ENCODE measurements around the gene PRKCA.

Gene PRKCA

DNA sequence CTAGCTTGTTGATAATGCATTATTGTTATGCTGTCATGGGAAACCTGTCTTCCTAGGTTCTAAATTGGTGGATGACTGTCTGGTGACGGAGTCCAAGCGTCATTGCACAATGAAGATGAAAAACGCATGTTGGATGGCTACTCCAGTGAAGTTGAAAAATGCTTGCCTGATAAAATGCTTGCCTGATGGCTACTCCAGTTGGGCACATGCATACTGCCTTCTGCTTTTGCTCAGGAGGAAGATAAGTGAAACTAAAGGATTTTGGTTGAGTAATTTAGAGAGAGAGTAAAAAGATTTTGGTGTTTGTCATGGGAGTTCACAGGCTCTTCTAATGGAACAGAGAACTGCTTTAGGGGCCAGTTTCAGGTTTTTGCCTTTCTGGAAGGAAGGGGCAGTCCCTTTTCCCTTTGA is 118.6 kb downstream of the PRKCA start:
- no peak for FAIRE-seq

DNA sequence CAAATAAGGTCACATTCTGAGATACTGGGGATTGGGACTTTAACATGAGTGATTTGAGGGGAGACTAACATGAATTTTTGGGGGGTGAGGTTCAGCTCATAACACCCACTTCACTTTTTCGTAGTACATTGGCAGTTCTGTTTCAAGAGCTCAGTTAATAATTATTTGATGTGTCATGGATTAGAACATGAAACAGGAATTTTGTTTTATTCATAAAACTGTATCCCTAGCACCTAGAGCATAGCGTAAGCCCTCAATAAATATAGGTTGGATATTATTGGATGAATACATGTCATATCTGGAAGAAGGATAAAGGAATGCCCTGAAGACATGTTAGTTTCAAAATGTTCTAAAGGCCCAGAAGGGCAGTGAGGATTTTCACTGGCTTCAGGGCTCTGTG is 119.8 kb downstream of the PRKCA start:
- no peak for FAIRE-seq

DNA sequence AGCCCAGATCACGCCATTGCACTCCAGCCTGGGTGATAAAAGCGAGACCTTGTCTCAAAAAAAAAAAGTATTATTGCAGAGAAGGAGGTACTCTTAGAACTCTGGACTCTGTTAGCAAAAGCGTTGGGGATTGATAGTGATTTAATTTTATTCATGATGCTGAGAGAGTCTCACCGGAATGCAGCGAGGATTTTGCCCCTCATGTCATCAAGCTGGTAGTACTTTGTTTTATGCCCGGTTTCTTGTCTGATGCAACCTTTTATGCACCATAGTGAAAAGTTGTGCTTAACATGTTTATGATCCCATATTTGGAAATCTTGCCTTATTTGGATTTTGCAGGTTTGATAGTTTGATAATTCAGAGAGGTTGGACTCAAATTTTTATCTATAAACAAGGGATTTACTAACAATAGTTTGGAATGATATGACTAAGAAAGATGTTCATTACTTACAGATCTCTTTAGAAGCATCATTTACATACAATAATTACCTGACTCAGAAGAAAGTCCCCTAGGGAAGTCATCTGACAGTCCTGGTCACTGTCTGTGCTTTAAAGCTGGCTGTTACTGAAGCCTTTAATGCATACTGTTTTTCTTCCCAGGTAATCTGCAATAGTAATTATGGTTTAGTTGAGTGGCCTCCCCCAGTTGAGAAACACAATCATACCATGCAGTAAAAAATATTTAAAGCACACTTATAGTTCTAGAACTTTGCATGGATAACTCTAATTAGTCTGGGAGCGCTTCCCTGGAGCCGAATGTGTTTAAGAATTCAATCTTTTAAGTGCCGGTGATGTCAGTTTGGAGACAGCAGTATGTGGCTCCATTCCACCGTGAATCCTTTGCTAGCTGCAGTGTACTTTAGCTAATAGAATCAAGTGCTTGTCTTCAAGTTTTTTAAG is 120.9 kb downstream of the PRKCA start:
- no peak for FAIRE-seq

DNA sequence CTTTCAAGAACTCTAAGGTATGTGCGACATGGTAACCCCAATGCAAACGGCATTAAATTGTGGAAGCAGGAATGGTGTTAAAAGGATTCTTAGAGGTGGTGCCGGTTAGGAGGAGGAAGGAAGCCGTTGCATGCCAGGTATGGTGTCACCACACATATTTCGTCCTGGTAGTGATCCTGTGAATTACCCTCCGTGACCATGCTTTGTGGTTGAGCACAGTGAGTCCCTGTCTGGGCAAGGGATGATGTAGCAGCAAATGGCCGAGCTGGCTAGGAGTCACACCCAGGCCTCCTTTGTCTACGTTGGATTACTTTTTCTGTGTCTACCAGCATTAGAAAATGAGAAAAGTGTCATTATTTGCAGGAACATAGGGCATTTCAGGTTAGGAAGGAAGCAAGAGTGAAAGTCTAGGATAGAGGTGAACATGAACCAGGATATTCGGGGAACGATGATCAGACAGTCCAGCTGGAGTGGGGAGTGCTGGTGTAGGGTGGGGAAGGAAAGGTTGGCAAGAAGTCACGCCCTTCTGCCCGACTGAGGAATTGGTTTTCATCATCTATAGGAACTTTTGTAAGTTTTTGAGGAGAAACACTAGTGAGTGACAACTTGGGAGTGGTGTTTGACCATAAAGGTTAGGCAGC is 123.5 kb downstream of the PRKCA start:
- no peak for FAIRE-seq

DNA sequence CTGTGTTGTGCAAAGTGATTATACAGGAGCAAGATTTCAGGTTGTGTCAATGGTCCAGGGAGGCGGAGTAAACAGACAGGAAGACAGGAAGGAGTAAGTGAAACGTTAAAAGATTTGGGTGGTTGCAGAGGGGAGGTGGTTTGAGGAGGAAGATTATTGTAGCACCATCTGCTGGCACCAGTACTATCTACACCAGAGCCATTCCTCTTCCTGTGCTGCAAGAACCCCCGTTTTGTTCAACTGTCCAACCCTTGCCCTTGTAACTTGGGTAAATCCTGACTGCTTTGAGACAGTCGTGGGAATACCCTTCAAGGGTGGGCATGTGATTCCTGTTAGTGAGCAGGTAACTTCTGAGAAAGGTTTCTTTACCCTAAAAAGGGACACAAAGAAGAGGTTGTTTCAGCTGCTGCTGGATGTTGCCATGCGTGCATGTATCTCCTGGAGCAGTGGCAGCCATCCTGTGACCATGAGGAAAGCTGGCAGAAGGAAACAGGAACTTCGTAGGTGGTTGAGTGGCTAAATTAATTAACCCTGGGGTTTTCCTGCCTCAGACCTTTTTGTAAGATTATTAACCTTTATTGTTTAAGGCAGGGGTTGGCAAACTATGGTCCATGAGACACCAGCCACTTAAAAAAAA is 124.1 kb downstream of the PRKCA start:
- no peak for FAIRE-seq

DNA sequence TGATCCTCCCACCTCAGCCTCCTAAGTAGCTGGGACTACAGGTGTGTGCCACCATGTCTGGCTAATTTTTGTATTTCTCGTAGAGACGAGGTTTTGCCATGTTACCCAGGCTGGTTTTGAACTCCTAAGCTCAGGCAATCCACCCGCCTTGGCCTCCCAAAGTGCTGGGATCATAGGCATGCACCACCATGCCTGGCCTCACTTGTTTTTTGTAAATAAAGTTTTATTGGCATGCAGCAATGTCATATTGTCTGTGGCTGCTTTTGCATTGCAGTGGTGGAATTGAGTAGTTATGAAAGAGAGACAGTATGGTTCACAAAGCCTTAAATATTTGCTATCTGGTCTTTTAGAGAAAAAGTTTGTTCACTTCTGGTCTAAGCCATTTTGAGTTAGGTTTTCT is 124.7 kb downstream of the PRKCA start:
- no peak for FAIRE-seq

DNA sequence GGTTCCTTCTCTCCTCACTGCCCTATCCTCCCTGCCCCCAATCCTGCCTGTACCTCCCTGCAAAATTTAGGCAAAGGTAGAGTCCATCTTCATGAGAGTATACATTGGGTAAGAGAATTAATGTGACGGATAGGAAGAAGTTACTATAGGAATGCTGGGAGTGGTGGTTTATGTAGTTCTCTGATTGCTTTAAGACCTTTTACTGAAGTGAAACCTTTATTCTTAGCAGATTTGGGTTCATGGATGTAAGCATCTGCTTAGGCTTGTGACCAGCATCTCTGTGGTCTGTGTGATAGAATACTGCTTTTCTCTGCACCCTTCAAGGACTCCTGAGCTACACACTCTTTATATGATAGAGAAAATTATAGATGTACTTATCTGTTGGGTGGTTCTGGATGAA is 127.3 kb downstream of the PRKCA start:
- FAIRE-seq, result no peak

DNA sequence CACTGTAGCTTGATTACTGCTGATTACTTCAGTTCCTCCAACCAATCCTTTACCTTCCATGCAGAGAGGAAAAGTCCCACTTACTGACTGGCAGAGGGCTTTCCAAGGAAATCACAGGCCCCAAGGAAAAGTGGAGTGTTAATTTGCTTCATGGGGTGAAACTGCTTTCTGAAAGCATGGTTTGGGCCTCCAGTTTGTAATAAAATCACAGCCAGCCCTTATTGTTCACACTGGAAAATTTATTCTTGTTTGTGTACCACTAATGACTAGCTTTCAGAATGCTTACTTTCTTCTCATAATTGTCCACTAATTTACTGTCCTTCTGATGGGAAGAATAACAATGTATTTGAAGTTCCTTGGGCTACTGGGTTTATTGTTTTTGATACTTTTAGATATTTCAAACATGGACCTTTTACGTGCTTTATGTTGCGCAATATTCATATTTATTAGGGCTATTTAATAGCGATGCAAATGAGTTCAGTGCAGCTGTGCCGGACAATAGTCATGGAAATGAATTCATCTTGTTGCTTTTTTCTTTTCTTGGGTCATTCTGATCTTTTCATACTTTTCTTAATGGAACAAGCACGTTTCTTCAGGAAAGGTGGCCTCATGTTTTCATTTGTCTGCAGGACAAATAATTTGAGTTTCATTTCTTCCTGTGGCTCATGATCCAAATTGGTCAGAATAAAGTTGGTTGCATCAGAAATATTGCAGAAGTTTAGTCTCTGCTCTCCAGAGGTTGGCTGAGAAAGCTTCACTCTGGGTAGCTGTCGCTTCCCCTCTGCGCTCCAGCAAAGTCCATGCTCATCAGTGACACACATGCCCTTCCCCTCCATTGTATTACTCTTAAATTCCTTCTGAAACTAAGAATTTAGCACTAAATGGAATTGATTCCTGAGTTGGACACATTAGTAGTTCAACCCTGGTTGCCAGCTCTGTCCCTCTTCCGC is 128.7 kb downstream of the PRKCA start:
- no peak for FAIRE-seq

DNA sequence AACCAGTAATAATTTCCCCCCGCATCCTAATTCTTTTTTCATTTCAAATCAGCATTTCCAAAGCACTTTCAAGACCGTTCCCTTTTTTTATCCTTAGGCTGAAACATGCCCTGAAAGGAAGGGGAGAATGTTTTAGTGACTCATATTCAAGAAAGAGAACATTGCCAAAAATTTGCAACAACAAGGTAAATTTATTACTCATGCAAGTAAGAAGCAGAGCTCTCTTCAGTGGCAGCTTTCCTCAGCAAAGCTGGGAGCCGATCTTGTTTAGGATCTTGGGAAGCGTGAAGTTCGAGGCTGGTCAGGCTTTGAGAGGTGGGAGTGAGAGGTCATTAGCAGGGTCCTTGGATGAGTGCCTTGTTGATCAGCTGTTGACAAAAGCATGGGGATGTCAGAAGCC is 129.5 kb downstream of the PRKCA start:
- FAIRE-seq, result no peak

DNA sequence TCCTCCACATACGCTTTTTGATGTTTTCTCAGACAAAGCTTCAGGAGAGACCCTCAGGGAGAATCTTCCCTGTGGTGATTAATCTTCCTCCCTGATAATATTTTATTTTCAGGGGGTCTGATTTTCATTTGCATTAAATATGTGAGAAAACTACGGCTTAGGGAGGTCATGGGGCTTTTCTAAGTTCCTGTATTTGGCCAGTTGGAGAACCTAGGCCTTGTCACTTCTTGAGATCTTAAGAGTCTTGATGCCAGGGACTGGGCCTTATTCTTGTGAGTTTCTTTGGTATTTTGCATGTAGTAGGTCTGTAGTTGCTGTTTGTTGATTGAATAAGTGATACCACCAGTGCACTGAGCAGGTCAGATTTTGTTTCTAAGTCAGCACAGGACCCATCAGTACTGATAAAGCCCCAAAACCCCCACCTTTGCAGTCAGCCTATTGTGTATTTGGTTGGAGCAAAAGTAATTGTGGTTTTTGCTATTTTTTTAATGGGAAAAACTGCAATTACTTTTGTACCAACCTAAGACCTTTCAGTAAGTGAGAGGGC is 130.1 kb downstream of the PRKCA start:
- FAIRE-seq, result no peak

DNA sequence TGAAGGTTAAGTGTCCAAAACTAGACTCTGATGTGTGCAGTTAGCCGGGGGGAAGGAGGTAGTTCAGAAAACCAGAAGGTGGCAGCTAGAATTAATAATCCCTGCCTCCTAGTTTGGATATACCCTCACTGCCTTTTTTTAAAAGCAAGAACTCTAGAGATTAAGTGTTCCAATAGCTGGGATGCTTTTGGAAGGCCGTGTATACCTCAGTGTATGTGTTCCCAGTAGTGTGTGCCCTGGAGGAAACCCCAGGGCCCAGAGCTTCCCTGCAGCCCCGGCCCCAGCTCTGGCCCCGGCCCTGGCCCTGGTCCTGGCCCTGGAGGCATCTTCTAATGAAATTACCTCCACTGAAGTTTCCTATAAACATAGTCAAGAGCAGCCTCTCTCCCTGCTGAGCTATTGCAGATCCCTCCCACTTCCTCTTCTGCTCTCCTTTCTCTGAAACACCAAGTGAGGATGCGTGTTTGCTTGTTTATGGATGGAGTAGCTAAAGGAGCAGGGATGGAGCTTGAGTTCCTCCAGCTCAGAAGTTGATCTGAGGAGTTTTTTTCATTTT is 130.7 kb downstream of the PRKCA start:
- FAIRE-seq, result no peak

DNA sequence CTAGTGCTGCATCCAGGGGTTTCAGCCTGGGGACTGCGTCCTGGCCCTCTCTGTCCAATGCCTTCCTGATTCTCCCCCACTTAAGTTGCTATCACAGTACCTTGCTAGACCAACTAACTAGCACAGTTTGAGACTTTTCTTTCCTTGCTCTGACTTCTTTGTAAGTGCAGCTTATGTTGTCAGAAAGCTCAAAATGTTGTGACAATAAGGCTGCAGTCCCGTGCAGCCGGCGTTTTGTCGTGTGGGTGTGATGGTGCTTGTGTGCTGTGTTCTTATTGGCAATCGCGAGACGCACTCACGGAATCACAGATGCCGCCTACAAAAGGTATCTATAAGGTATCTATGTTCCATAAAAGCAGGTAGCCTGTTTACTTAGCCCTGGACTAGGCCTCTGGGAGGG is 132.8 kb downstream of the PRKCA start:
- FAIRE-seq, result no peak

DNA sequence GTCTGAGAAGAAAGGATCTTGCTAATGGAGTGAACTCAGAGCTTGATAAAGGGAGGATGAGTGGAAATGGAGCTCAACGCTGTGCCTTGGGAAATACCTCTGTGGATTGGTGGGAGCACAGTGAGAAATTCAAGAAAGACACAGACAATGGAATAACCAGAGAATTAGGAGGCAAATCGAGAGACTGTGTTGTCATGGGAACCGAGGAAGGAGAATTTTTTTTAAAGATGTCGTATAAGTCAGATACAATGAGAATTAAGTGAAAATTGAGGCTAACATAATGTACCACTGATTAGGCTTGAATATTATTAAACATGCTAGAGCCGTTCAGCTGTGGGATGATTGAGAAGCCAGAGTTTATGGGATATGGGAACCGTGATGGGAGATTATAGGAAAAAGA is 134.2 kb downstream of the PRKCA start:
- no peak for FAIRE-seq

DNA sequence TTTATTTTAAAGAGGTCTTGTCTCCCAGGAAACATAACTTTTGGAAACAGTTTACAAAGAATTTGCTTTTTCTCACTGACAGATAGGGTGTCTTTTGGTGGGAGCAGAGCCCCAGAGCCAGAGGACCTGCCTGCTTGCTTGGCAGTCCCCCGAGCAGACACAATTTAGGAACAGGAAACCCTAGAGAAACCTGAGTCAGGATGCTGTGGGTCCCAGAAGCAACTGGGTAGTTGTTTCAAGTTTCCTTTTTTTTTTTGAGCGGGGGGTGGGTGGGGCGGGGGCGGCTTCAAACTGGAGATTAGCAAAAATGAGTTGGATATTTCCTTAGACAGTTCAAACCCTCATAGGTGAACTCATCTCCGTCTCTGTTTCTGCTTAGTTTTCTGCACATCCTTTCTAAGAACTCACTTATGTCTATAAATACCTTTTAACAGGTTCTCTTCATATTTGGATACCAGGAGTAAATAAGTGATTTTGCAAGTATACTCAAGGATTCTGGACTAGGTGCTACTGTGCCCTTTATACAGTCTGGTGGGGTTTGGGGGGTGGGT is 135.1 kb downstream of the PRKCA start:
- no peak for FAIRE-seq

DNA sequence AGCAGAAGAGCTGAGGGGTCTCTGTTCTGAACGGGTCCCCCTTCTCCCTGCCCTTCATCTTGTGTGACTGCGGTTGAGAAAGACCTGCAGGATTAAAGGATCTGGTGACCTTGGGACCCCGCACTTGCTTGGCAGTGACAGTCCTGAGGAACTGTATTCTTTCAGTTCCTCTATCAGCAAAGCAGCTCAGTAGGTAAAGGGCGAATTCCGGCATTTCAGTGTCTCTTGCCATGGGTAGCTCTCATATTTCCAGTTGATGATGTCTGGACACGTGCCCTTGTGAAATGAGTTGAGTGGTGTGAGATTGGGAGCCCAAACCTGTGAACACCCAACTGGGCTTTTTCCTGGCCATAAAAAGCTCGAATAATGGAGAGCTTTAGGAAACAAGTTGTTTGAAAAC is 135.7 kb downstream of the PRKCA start:
- no peak for FAIRE-seq

DNA sequence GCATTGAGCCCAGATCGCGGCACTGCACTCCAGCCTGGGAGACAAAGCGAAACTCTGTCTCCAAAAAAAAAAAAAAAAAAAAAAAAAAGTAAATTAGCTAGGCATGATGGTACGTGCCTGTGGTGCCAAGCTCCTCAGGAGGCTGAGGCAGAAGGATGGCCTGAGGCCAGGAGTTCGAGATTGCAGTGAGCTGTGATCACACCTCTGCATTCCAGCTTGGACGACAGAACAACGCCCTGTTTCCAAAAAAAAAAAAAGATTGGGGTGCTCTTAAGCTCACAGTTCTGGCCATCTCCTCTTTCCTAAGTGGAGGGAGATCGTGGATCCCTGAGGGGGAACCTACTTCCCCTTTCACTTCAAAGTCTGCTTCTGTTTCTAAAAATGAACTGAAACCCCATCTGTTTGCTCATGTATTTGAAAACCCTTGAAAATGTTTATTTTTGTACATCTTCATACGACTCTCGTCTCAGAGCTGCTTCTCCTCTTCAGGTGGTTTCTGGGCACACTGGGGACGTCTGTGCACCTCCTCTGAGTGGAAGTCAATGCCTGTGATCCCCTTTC is 138.8 kb downstream of the PRKCA start:
- no peak for FAIRE-seq

DNA sequence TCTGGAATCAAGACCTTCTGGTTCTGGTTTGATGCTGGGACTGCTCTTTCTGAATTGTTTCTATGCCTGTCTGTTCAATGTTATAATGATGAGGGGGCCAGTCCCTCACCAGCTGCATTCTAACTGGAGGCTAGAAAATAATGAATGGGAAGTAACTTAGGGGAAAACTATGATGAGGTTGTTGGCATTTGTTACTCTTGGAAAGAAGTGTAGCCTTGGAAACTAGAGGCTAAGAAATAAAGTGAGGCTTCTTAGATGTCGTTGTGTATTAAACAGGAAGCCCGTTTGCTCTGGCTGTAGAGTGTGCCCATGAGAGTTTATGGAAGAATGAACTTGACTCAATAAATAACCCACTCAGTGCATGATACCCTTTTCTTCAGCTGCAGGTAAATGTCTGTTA is 140.8 kb downstream of the PRKCA start:
- no peak for FAIRE-seq

DNA sequence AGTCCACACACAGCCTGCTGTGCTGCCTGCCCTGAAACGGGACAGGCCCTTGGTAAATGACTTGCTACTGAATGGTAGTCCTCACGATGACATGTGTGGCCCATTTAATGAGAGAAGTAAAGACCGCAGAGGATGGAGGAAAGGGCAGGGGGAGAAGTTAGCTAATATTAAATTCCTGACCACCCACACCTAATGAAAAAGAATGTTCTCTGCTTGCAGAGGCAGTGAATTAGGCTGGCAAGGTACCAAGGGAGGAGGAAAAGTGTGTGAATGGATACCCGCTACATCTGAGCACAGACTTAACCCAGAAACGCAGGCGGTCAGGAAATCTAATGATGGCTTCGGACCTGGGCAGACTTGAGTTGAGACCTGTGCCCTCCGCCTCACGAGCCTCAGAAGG is 141.2 kb downstream of the PRKCA start:
- FAIRE-seq, result no peak

DNA sequence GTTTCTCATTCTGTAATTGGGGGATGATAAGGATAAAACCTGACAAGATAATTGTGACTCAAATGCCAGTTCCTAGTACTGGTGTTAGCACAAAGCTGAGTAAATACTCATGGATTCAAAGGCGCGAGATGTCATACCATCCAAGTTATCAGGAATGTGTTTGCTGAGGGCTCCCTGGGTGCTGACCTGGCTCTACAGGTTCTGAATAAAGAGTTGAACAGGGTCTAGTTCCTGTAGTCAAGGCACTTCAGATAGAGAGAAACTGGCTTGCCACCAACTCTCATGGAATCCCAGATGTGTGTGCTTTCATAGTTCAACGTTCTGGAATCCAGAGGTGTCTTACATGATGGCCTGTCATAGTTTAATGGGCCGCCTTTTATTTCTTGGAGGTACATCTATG is 141.6 kb downstream of the PRKCA start:
- FAIRE-seq, result no peak

DNA sequence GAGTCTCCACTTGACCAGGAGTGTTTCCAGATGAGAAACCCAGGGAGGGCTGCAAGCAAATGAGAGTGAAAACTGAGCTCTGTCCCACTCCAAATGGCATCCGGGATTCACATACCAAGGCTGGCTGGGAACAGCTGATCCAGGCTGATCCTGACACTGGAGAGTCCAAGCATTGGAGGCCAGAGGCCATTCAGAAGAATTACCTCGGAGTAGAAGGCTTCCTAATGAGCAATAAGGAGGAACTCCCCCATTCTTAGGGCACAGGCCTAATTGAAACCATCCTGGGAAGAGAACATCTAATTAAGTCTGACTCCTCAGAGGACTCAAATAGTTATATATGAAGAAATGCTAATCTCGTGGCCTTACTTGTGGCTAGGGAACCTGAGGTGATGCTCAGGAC is 142.8 kb downstream of the PRKCA start:
- FAIRE-seq, result no peak

DNA sequence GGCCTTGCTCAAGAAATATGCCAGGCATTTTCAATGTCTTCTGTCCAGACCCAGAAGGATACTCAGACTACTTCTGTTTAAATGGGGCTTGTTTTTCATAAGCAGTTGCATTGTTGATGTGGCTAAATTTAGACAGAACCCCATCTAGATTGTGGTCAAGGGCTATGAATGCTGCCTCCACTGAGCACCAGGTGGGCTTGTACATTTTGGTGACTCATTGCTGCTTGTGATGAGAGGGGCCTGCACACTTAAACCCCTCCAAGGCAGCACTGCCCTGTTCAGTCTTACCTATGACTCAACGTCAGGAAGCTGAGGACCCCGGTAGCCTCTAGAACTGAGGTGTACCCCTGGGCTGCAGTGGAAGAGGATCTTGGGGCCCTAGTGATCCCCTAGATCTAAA is 144.0 kb downstream of the PRKCA start:
- no peak for FAIRE-seq

DNA sequence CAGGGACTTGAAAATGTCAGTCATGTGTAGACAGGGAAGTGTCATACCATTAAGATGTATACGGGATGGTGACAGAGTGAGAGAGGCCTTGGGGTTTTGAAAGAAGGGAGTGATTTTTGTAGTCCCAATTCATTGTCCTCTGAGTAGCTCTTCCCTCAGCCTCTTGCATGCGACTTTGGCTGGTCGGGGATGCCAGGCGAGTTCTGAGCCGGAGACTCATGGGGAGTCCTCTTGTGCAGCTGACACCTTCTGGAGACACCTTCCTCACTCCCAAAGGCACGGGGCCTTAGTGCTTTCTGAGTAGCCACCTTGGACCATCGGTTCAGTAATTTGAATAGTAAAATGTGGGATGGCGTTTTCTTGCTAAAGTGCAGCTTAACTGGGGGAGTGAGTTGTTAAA is 144.7 kb downstream of the PRKCA start:
- no peak for FAIRE-seq

Data from islet of Langerhans (tissue), 1 donor.